ENCODE data around the gene ARHGEF17. TPM values are rescaled to one million over a fixed set of nuclear protein-coding genes. Genes with fewer than 3 reads are reported as not detected.

ARHGEF17 gene
- total and polyA plus RNA-seq, 4 experiments from 2014 or later, result 0.23 TPM; not detected in 3

DNA sequence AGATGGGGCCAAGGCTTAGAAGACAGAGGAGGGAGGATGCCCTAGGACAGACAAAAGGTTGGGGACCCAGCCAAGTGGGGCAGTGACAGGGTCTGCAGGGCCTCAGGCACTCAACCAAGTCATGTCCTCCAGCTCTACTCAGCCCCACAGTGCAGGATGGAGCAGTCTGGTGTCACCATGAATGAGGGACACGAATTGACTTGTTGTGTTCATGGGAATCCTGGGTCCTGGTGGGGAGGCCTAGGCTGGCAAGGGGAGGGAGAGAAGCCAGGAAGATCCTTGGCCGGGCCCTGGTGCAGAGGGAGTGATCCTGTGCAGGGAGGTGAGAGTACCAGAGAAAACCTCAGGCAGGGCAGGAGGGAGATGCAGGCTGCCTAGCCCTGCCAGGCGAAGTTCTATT lies 24.0 kb upstream of the ARHGEF17 start:
- Histone ChIP-seq H3K27ac (ENCODE audit: low read depth, low read length) (no peak overlapping the region), H3K27me3 (ENCODE audit: insufficient read depth, low read length) (no peaks in the 10 kb centered on the region), H3K4me3 (ENCODE audit: low read length in 2 of 2) (no peak overlapping the region), H3K4me1 (ENCODE audit: insufficient read depth, low read length) (peaks cover under 1% of the 10 kb centered on the region), H3K36me3 (ENCODE audit: insufficient read depth, low read length) (no peaks in the 10 kb centered on the region), H3K9me3 (ENCODE audit: control insufficient read depth in 1 of 2, low read length in 2 of 2) (no peaks in the 10 kb centered on the region)
- ChIA-PET CTCF (ENCODE audit: partially characterized antibody) (no interaction called here), POLR2A (ENCODE audit: partially characterized antibody) (no interaction called here)
- H3K27me3 Mint-ChIP-seq, result peaks cover 1 to 4% of the 10 kb centered on the region in 2 donors
- H3K4me3 Mint-ChIP-seq, result no peak overlapping the region
- DNase-seq, result no peak
- H3K4me1 Mint-ChIP-seq, result peaks cover 2 to 5% (median 4%) of the 10 kb centered on the region in 4 donors
- no peaks in the 10 kb centered on the region for H3K9me3 Mint-ChIP-seq
- intact Hi-C loops (cut with micrococcal nuclease), result no loop called here
- no peak overlapping the region for H3K27ac Mint-ChIP-seq
- H3K36me3 Mint-ChIP-seq, result no peaks in the 10 kb centered on the region

DNA sequence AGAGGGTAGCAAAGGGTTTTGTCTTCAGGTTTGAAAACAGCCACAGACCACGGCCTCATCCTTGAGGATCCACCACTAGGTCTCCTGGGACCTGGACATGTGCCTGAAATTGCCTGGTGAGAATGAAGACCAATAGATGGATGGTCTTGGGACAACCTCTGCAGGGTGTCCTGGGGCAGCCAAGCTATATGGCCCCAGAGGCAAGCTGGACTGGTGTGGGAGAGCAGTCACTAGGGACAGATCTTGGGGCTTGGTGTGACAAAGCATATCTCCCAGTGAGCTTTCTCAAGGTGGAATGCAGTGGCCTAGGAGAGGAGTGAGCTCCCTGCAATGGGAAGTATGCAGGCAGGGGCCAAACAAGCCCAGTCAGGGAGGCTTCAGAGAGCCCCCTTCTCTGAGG lies 22.4 kb upstream of the ARHGEF17 start:
- Mint-ChIP-seq H3K4me3 (no peak overlapping the region), H3K27me3 (peaks cover 1 to 4% of the 10 kb centered on the region in 2 donors), H3K9me3 (peaks cover 0 to 1% (median 0%) of the 10 kb centered on the region in 8 donors), H3K4me1 (peaks cover 4 to 11% (median 8%) of the 10 kb centered on the region in 4 donors), H3K27ac (no peak overlapping the region), H3K36me3 (no peaks in the 10 kb centered on the region)
- no peak overlapping the region for H3K4me3 ChIP-seq (ENCODE audit: low read length in 2 of 2)
- ChIA-PET POLR2A (ENCODE audit: partially characterized antibody) (no interaction called here), CTCF (ENCODE audit: partially characterized antibody) (no interaction called here)
- intact Hi-C loops (cut with micrococcal nuclease), result no loop called here
- no peak overlapping the region for H3K27ac ChIP-seq (ENCODE audit: low read depth, low read length)
- H3K4me1 ChIP-seq (ENCODE audit: insufficient read depth, low read length), result peaks cover 4% of the 10 kb centered on the region
- no peaks in the 10 kb centered on the region for H3K36me3 ChIP-seq (ENCODE audit: insufficient read depth, low read length)
- no peak for DNase-seq
- H3K9me3 ChIP-seq (ENCODE audit: control insufficient read depth in 1 of 2, low read length in 2 of 2), result no peaks in the 10 kb centered on the region
- H3K27me3 ChIP-seq (ENCODE audit: insufficient read depth, low read length), result no peaks in the 10 kb centered on the region

DNA sequence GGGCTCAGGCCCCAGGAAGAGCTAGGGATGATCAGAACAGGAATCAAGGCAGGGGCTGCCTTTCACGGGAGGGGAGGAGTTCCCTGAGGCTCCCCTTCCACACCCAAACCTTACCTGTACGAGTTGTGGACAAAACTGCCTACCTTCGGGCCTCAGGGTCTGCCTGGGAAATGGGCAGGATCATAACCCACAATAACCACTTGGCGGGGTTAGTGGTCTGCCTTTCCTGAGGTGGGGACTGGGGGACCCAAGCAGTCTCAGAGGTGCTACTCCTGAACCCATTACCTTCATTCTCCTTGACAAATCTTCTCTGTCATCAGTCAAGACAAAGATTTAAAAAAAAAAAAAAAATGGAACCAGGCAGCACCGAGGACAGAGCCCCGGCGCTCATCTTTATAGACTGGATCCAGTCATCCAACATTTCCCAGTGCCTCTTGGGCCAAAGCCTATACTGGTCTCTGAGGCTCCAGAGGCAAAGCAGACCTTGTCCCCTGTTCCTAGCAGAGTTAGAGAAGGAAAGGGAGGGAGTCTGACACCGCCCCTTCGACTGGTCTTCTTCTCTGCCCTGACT lies 21.8 kb upstream of the ARHGEF17 start:
- Mint-ChIP-seq H3K4me1 (peaks cover 4 to 11% (median 8%) of the 10 kb centered on the region in 4 donors), H3K4me3 (no peak overlapping the region), H3K27ac (no peak overlapping the region), H3K27me3 (peaks cover 0 to 4% of the 10 kb centered on the region in 2 donors), H3K36me3 (no peaks in the 10 kb centered on the region), H3K9me3 (peaks cover 0 to 1% (median 0%) of the 10 kb centered on the region in 8 donors)
- ChIA-PET CTCF (ENCODE audit: partially characterized antibody) (no interaction called here), POLR2A (ENCODE audit: partially characterized antibody) (no interaction called here)
- Histone ChIP-seq H3K9me3 (ENCODE audit: control insufficient read depth in 1 of 2, low read length in 2 of 2) (no peaks in the 10 kb centered on the region), H3K27me3 (ENCODE audit: insufficient read depth, low read length) (no peaks in the 10 kb centered on the region), H3K27ac (ENCODE audit: low read depth, low read length) (no peak overlapping the region), H3K4me1 (ENCODE audit: insufficient read depth, low read length) (peaks cover 4% of the 10 kb centered on the region), H3K4me3 (ENCODE audit: low read length in 2 of 2) (no peak overlapping the region), H3K36me3 (ENCODE audit: insufficient read depth, low read length) (no peaks in the 10 kb centered on the region)
- DNase-seq, result no peak
- intact Hi-C loops (cut with micrococcal nuclease), result no loop called here

DNA sequence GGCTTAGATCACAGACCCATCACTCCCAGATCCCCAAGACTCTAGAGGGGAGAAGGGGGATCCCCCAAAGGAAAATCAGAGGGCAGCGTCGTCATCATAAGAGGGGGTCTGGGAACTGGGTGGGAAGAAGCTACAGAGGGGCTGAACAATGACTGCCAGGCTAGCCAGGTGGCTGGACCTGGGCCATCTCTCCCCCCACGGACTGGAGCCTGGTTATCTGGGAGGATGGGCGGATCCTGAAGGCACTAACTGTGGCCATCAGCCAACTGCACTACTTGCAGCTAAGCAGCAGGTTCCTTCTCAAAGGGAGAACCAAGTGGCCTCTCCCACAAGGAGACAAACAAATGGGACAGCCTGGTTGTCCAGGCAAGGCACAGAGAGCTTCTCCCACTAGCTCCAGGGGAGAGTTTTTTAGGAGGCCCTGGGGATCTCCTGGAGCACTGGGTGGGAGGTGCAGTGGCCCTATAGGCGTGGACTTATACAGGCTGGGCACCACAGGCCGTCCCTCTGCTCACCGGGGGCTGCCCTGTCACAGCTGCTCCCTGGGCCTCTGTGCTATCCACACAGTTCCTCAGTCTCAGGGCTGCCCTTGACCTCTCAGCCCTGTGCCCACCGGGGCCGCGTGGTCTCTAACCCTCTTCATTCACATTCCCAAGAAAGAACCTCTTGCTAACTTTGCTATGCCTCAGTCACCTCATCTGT lies 20.5 kb upstream of the ARHGEF17 start:
- no peak overlapping the region for H3K4me3 Mint-ChIP-seq
- ChIA-PET CTCF (ENCODE audit: partially characterized antibody) (interaction anchor here (1.5 to 1.7 kb wide), 2 partner anchors 19 to 48 kb away, joined by 3 to 6 read pairs; no protein-coding TSS in a partner anchor), POLR2A (ENCODE audit: partially characterized antibody) (no interaction called here)
- Histone ChIP-seq H3K4me3 (ENCODE audit: low read length in 2 of 2) (no peak overlapping the region), H3K9me3 (ENCODE audit: control insufficient read depth in 1 of 2, low read length in 2 of 2) (no peaks in the 10 kb centered on the region), H3K36me3 (ENCODE audit: insufficient read depth, low read length) (no peaks in the 10 kb centered on the region), H3K27ac (ENCODE audit: low read depth, low read length) (no peak overlapping the region), H3K4me1 (ENCODE audit: insufficient read depth, low read length) (peaks cover 4% of the 10 kb centered on the region), H3K27me3 (ENCODE audit: insufficient read depth, low read length) (no peaks in the 10 kb centered on the region)
- H3K4me1 Mint-ChIP-seq, result peaks cover 4 to 11% (median 8%) of the 10 kb centered on the region in 4 donors
- H3K9me3 Mint-ChIP-seq, result peaks cover 0 to 1% (median 0%) of the 10 kb centered on the region in 8 donors
- no peak for DNase-seq
- intact Hi-C loops (cut with micrococcal nuclease), result no loop called here
- H3K27ac Mint-ChIP-seq, result peak overlapping the region in 1 of 7 donors; percentile 42
- H3K27me3 Mint-ChIP-seq, result no peaks in the 10 kb centered on the region
- no peaks in the 10 kb centered on the region for H3K36me3 Mint-ChIP-seq

DNA sequence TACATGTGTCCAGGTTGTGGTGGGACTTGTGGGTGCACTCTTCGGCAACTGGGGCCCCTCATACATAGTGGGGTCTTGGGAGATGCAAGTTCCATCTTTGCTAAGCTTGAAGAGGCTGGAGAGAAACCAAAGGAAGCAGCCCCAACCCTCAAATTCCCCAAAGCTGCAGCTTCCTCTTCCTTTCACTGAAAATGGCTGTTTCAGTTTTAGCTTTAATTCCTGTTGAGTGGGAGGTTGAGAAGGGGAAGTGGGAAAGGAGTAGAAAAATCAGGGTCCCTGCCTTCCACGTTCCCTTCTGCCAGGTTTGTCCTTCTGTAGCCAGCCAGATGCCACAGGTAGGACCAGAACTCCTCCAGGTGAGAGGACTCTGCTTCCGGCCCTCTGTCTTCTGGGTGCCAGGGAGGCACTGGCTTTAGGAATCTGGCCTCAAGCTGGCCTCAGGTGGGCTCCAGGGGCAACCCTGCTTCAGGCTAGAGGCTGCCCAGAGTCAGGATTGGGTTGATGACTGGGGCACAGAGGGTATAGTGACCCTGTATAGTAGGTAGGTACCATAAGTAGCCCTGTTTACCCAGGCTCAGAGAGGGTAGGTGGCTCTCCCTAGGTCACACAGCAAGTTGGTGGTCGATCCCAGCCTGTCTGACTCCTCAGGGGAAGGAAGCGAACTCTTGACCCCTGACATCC lies 19.7 kb upstream of the ARHGEF17 start:
- H3K4me3 Mint-ChIP-seq, result no peak overlapping the region
- H3K27ac Mint-ChIP-seq, result peak overlapping the region in 3 of 7 donors; percentile 42 to 64 (median 57)
- no peak overlapping the region for H3K4me3 ChIP-seq (ENCODE audit: low read length in 2 of 2)
- H3K4me1 ChIP-seq (ENCODE audit: insufficient read depth, low read length), result peaks cover 4% of the 10 kb centered on the region
- no peaks in the 10 kb centered on the region for H3K9me3 ChIP-seq (ENCODE audit: control insufficient read depth in 1 of 2, low read length in 2 of 2)
- peaks cover 0 to 1% (median 0%) of the 10 kb centered on the region in 8 donors for H3K9me3 Mint-ChIP-seq
- no peaks in the 10 kb centered on the region for H3K36me3 ChIP-seq (ENCODE audit: insufficient read depth, low read length)
- intact Hi-C loops (cut with micrococcal nuclease), result no loop called here
- peak in 1 of 5 donors; percentile 22 for DNase-seq
- no peaks in the 10 kb centered on the region for H3K36me3 Mint-ChIP-seq
- H3K4me1 Mint-ChIP-seq, result peaks cover 4 to 11% (median 8%) of the 10 kb centered on the region in 4 donors
- no peaks in the 10 kb centered on the region for H3K27me3 ChIP-seq (ENCODE audit: insufficient read depth, low read length)
- ChIA-PET POLR2A (ENCODE audit: partially characterized antibody) (no interaction called here), CTCF (ENCODE audit: partially characterized antibody) (interaction anchor here (1.0 to 1.7 kb wide), 4 partner anchors 18 to 563 kb away, joined by 3 to 6 read pairs (median 4); no protein-coding TSS in a partner anchor)
- H3K27ac ChIP-seq (ENCODE audit: low read depth, low read length), result no peak overlapping the region
- peaks cover 0 to 2% of the 10 kb centered on the region in 2 donors for H3K27me3 Mint-ChIP-seq

DNA sequence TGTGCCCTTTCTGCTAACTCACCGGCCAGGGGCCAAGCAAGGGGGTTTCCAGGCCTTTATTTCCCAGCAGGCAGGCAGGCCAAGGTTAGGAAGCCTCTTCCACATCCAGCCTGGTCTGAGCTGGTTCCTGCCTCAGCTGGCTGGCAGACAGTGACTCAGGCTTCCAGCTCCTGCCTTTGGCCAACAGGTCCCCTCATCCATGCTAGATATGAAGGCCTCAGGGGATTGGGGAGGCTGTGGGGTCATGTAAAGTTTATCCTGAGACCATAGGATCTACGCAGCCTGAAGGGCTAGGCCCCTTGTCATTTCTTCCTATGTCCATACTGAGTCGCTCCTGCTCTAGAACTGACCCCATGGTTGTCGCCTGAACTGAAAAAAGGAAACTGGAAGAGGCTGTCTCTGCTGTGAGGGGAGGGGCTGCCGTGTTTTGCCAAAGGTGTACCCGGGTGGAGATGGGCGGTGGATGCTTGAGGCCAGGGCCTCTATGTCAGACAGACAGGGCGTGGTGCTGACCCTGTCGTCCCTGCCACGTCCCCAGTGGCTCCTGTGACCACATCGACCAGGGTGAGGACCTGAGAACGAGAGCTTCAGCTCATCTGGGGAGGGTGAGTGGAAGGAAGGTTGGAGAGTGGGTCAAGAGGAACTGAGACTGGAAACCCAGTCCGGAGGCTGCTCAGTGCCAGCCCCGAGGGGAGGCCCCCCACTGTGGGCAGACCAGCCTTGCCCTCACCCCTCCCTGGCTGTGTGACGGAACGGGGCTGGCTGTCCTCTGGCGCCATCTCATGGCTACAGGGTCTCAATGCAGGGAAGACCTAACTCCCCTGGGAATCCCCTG lies 19.0 kb upstream of the ARHGEF17 start:
- Mint-ChIP-seq H3K27ac (peak overlapping the region in 2 of 7 donors; percentile 60 to 73), H3K36me3 (no peaks in the 10 kb centered on the region), H3K27me3 (peaks cover 0 to 2% of the 10 kb centered on the region in 2 donors), H3K4me1 (peaks cover 4 to 11% (median 8%) of the 10 kb centered on the region in 4 donors), H3K4me3 (peak overlapping the region in 4 of 8 donors; percentile 9 to 52 (median 21)), H3K9me3 (peaks cover 0 to 1% (median 0%) of the 10 kb centered on the region in 8 donors)
- Histone ChIP-seq H3K36me3 (ENCODE audit: insufficient read depth, low read length) (no peaks in the 10 kb centered on the region), H3K9me3 (ENCODE audit: control insufficient read depth in 1 of 2, low read length in 2 of 2) (no peaks in the 10 kb centered on the region), H3K4me1 (ENCODE audit: insufficient read depth, low read length) (peaks cover 4% of the 10 kb centered on the region), H3K27ac (ENCODE audit: low read depth, low read length) (no peak overlapping the region), H3K4me3 (ENCODE audit: low read length in 2 of 2) (no peak overlapping the region), H3K27me3 (ENCODE audit: insufficient read depth, low read length) (no peaks in the 10 kb centered on the region)
- intact Hi-C loops (cut with micrococcal nuclease), result no loop called here
- ChIA-PET CTCF (ENCODE audit: partially characterized antibody) (interaction anchor here (0.7 to 1.7 kb wide), 4 partner anchors 26 to 564 kb away, joined by 3 to 6 read pairs (median 4); no protein-coding TSS in a partner anchor), POLR2A (ENCODE audit: partially characterized antibody) (no interaction called here)
- peak in 4 of 5 donors; percentile 33 to 50 (median 42) for DNase-seq
